ENCODE results near the gene STK32C. TPM values are rescaled to one million over a fixed set of nuclear protein-coding genes. Genes with fewer than 3 reads are reported as not detected.

Gene STK32C
- total RNA-seq, 1 donor from 2014 or later, result 13.8 TPM

DNA sequence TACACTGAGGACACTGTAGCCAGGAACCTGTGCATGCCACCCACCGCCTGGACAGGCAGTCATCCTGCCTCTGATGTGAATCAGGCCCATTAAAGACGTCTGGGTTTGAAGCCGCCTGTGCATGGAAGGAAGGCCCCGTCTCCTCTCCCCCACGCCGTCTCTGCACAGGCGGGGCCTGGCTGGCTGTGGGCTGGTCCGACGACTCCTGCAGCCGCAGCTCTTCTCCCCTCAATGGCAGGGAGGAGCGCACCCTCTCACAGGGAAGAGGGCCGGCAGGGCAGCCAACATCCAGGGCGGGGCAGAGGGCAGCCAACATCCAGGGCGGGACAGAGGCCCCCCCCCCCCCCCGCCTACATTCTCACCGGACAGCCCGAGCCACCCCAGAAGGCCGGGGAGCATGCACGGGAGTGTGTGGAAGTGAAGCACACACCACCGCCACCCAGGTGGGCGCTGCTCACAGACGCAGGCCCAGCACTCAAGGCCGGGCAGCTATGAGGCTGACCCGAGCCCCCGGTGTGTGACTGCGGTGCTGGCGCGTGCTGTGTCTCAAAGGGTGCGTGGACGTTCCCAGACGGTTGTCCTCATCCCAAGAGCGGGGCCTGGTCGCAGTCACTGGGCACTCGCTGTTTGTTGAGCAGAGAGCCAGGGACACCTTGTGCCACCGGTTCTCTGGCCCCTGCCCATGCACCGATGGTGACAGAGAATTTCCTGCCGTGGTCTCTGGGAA, 101.9 kb downstream of the STK32C start:
- no peaks in the 10 kb centered on the region for H3K36me3 Mint-ChIP-seq (ENCODE audit: low read depth)
- CTCF ChIA-PET, result no interaction called here

DNA sequence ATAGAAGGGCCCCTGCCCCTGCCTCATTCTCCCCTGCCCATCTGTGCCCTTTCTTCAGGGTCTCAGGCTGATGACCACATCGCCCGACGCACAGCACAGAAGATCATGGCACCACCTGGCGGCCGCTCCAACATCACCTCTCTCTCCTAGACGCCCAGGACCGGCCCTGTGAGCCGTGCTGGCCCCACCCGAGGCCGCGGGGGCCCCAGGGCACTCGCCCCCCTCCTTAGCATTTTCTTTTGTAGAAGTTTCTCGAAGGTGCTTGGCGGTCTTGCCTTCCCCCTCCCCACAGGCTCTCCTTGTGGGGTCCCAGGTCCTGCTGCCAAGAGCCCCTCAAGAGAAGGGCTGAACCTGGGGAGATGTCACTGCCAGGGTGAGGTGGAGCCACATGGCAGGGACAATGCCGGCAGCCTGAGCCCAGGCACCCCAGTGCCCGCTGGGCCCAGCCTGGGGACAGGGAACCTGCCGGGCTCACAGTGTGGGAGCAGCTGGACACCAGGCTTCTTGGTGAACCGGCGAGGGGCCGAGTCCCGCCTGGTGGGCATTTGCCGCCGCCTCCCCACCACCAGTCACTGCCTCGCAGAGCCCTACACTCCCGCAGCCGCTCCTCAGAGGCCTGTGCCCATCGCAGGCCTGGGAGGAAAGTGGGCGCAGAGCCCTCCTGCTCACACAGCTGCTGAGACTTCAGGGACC, 102.8 kb downstream of the STK32C start:
- CTCF ChIA-PET, result no interaction called here
- Mint-ChIP-seq H3K27me3 (no peaks in the 10 kb centered on the region), H3K27ac (no peak overlapping the region), H3K36me3 (ENCODE audit: low read depth) (no peaks in the 10 kb centered on the region), H3K4me1 (peaks cover 5% of the 10 kb centered on the region), H3K9me3 (no peaks in the 10 kb centered on the region), H3K4me3 (no peak overlapping the region)
- POLR2A ChIA-PET, result no interaction called here
- no peak for DNase-seq
- TF ChIP-seq, protein P1, sequence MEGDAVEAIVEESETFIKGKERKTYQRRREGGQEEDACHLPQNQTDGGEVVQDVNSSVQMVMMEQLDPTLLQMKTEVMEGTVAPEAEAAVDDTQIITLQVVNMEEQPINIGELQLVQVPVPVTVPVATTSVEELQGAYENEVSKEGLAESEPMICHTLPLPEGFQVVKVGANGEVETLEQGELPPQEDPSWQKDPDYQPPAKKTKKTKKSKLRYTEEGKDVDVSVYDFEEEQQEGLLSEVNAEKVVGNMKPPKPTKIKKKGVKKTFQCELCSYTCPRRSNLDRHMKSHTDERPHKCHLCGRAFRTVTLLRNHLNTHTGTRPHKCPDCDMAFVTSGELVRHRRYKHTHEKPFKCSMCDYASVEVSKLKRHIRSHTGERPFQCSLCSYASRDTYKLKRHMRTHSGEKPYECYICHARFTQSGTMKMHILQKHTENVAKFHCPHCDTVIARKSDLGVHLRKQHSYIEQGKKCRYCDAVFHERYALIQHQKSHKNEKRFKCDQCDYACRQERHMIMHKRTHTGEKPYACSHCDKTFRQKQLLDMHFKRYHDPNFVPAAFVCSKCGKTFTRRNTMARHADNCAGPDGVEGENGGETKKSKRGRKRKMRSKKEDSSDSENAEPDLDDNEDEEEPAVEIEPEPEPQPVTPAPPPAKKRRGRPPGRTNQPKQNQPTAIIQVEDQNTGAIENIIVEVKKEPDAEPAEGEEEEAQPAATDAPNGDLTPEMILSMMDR (IDR thresholded peaks at IDR 0.05), result no peak
- ATAC-seq (ENCODE audit: low read depth), result no peak
- intact Hi-C loops (cut with micrococcal nuclease), result no loop called here

More for the DNA sequence above, 101.9 kb downstream of the STK32C start:
- Mint-ChIP-seq H3K9me3 (no peaks in the 10 kb centered on the region), H3K4me1 (peaks cover 5% of the 10 kb centered on the region), H3K4me3 (no peak overlapping the region), H3K27me3 (no peaks in the 10 kb centered on the region), H3K27ac (no peak overlapping the region)
- POLR2A ChIA-PET, result no interaction called here
- DNase-seq (no peak), ATAC-seq (ENCODE audit: low read depth) (no peak)
- intact Hi-C loops (cut with micrococcal nuclease), result no loop called here
- TF ChIP-seq, protein P1 (IDR thresholded peaks at IDR 0.05), result no peak

DNA sequence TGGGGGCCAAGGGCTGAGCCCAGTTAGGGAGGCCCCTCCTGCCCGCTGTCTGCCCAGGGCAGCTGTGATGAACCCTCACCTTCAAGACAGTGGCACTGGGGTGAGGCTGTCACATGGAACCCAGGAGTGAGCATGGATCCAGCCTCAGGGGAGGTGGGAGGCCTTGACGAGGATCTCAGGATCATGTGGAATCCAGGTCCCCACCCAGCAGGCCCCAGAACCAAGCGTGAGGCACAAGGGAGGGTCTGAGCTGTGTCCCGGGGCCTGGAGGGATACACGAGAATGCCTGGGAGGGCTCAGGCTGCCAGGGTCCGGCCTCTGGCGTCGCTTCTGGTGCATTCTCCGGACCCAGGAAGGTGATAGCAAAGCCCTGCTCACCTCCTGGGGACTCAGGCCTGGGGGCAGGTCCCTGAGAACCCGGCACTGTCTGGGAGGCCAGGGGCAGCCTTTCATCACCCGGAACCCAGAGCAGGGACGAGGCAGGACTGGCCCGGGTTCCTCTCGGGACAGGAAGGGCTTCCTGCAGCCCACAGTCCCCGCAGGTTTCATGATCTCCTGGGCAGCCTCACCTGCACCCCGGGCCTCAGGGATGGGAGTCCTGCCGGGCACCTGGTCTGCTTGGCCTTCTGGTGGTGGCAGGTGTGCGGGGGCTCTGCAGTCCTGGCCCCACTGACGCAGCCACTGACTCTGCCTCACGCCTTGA, 103.5 kb downstream of the STK32C start:
- DNase-seq (no peak), ATAC-seq (ENCODE audit: low read depth) (no peak)
- Mint-ChIP-seq H3K36me3 (ENCODE audit: low read depth) (no peaks in the 10 kb centered on the region), H3K27ac (no peak overlapping the region), H3K4me1 (peaks cover 5% of the 10 kb centered on the region), H3K4me3 (no peak overlapping the region), H3K27me3 (no peaks in the 10 kb centered on the region), H3K9me3 (no peaks in the 10 kb centered on the region)
- ChIA-PET POLR2A (no interaction called here), CTCF (no interaction called here)
- TF ChIP-seq, protein P1 (IDR thresholded peaks at IDR 0.05), result no peak
- intact Hi-C loops (cut with micrococcal nuclease), result no loop called here

DNA sequence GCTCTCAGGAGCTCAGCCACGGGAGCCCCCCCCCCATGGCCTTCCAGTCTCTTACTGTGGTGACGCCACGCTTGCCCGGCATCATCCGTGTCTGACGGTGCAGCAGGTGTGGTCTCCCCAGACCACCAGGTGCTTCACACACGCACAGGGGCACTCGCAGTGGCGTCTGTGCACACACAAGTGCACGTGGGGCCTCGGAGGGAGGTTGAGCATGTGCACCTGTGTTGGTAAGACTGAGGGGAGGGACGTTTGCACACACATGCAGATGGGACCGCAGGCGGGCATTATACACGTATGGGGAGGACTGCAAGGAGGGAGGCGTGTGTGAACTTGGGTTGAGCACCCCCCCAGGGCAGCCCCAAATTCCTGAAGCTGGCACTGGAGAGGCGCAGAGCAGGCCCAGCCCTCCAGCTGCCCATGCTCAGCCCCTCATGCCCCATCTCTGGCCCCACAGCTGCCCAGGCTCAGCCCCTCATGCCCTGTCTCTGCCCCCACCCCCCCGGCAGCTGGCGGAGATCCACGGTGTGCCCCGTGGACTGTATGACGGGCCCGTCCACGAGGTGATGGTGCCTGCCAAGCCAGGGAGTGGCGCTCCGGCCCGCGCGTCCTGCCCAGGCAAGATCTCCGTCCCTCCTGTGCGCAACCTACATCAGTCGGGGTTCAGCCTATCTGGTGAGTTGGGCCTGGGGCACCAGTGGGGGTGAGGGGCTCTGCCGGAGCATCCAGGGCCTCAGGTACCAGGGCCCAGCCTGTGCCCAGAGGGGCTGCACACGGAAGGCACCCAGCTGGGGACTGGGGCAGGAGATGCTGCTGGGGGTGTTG, 104.3 kb downstream of the STK32C start:
- Mint-ChIP-seq H3K27ac (no peak overlapping the region), H3K4me1 (peaks cover under 1% of the 10 kb centered on the region), H3K36me3 (ENCODE audit: low read depth) (no peaks in the 10 kb centered on the region), H3K4me3 (no peak overlapping the region), H3K27me3 (no peaks in the 10 kb centered on the region), H3K9me3 (no peaks in the 10 kb centered on the region)
- TF ChIP-seq, protein P1 (IDR thresholded peaks at IDR 0.05), result no peak
- no peak for ATAC-seq (ENCODE audit: low read depth)
- POLR2A ChIA-PET, result no interaction called here
- intact Hi-C loops (cut with micrococcal nuclease), result no loop called here
- CTCF ChIA-PET, result no interaction called here
- DNase-seq, result no peak
